Stimulated activated CD8-positive, alpha-beta memory T cell treated with anti-CD3 and anti-CD28 coated beads, Interleukin-15, amount 100 ng/mL, for 4 hours (primary cell): ENCODE measurements around the gene FAM24A.
A peak's percentile ranks its signal among the peaks of the same experiment; 100 is the strongest.

Experiments
- DNase-seq, 2 donors: peaks; one replicate each; pipeline ENCODE4 v3.0.0-alpha.2; 2020; ENCODE audit warnings: low read depth in 2 of 2

FAM24A gene

DNA sequence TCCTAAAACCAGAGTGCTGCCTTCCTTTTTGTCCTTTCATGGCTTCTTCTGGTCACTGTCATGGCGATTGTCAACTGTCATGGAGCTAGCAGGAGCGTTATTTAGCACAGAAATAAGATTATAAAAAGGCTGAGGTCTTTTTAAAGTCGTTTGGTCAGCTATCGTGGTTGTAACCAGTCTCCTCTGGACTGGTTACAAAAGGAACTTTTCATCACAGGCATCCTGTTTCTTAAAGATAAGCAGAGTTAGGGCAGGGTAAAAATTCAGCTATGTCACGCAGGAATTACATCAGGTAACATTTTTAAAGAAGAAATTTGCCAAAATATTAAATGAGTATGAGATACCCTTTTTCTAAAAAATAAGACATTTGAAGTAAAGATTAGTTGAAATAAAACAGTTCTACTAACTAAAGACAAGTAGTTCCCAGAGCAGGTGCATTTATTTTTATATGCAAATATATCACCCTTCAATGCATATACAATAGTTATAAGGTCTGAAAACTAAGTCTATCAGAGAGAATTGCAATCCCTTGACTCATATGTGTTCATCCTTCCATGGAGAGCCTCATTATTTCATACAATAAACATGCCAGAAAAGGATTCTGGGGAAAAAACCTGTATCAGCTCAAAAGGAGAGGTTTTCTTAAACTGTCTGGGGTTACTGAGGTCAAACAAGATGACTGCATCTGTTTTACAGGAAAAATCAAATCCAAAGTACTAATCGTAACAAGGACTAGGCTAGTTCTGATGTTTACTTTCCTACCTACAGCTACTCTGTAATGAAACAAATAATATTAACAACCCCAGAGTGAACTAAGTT lies 20.9 kb downstream of the FAM24A start:
- no peak for DNase-seq

DNA sequence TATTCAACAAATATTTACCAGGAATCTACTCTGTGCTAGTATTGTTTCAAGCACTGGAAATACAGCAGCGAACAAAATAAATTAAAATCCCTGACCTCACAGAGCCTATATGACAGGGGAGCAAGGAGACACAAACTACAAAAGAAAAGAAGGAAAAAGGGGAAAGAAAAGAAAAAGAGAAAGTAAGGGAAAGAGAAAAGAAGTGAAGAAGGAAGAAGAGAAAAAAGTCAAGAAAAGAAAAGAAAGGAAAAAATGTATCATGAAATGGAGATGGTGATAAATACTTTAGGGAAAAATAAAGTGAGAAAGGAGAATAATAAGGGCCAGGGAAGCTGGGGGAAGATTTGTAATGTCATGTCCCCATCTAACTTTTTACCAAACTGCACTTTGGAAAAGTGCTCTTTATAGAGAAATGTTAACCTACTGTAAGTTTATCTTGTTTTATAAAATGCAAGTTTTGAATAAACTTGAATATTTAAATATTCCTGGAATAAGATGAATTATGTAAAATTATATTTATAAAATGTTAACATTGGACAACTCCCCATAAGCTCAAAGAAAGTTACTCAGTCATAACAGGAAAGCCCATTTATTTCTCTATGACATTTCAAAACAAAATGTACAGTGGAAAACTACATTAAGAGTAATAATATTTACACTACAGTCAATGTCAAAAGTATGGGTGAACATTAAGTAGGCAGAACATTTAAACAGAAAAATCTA lies 28.9 kb downstream of the FAM24A start:
- no peak for DNase-seq

DNA sequence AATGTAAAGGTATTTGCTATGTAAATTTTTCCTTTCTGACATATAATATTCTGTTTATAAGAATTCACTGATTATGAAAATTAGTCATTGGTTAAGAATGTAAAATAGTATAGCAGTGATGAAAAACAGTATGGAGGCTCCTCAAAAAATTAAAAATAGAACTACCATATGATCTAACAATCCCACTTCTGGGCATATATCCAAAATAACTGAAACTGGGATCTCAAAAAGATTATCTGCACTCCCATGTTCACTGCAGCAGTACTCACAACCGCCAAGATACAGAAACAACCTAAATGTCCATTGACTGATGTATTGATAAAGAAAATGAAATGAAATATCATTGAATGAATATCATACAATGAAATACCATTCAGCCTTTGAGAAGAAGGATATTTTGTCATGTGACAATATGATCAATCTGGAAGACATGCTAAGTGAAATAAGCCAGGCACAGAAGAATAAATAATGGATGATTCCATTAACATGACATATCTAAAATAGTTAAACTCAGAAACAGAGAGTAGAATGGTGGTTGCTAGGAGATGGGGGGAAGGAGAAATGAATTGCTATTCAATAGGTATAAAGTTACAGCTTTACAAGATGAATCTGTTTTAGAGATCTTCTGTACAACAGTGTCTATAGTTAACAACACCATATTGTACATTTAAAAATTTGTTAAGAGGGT lies 29.6 kb downstream of the FAM24A start:
- no peak for DNase-seq

DNA sequence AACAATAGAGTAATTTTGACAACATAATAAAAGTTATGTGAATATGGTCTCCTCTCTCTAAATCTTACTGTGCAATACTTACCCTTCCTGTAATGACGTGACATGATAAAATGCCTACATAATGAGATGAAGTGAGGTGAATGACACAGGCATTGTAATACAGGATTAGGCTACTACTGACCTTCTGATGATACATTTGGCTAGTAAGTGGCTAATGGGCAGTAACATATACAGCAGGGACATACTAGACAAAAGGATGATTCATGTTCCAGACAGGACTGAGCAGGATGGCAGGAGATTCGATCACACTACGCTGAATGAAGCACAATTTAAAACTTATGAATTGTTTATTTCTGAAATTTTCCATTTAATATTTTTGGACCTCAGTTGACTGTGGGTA lies 38.9 kb downstream of the FAM24A start:
- no peak for DNase-seq

DNA sequence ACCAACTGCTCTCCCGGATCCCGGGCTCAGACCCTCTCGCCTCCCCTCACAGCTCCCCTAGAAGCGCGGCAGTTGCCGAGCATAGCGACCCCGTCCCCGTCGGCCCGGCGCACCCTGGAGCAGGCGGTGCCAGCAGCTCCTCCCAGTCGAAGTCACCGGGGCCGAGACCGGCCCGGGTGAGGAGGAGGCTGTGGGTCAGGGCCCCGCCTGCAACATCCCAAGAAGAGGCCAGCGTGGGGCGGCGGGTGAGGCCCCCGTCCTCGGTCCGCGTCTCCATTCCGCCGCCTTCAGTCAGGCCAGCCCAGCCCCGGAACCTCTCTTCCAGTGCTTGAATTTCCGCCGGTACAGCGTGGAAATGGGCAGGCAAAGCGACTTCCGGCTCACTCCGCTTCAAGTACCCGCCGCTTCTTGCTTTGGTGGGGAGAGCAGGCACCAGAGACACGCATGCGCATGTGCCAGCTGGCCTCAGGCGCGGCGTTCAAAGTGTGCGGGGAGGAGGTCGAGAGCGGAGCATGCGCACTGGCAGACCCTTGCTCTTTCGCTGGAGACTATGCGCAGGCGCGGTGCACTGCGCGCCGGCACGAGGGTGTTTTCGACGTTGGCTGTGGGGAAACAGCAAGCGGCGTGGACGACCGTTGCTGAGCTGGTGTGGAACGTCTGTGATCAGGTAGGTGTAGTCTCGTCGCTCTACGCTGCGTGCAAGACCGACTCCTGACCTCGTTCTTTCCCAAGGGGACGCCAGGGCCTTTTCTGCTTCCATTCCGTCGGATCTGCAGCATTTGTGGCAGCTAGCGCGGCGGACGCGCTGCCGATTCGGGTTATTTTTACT lies 43.7 kb downstream of the FAM24A start, which contains the start of gene C10orf88:
TSS of gene C10orf88 (minus strand) at position 326 of the 829 bp plus-strand sequence. CDS start at position 277, 49 bp downstream.
- DNase-seq: peak; percentile 97

DNA sequence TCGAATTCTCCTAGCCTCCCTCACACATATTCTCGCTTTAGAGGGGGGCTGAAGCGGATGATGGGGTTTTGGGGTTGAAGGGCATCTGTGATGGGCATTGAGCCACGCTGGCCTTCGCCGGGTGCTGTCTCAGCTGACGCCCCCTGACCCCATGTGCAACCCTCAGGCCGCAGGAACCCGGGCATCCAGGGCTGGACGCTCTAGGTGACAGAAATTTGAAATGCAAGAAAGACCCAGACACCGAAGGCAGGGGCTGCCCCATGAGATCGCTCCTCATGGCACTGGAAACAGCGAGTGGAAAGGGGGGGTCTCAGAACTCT lies 44.3 kb downstream of the FAM24A start:
- DNase-seq: no peak

DNA sequence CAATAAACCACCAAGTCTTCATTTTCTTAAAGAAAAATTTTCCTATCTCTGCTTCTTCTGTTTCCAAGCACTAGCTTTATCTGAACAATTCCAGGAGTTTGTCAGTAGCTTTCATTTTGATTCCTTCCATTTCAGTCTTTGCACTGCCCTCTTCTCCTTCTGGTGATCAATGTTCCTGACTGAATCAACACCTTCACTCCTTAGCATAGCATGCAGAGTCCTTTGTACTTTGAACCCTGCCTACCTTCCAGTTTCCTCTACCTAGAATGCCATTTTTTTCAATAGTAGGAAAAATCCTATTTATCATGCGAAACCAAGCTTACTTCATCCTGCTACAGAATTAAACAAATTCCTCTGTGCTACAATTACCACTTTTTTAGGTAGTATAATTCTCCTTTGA lies 45.5 kb downstream of the FAM24A start:
- DNase-seq: no peak

DNA sequence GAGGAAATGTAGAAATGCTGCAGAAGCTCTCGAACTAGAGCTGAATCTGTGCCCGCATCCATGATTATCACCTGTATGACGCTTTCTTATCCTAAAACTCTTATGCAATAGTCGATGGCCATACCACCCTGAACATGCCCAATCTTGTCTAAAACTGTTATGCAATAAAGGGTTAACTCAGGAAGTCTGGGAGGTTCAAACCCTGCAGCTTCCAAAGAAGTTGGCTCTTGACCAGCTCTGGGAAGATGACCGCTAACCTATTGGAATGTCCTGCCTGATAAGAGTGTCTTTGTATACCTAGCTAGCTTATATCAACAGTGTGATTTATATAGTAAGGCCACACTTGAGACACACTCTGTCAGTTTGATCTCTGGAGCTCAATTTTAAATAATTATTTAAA lies 47.1 kb downstream of the FAM24A start:
- no peak for DNase-seq

DNA sequence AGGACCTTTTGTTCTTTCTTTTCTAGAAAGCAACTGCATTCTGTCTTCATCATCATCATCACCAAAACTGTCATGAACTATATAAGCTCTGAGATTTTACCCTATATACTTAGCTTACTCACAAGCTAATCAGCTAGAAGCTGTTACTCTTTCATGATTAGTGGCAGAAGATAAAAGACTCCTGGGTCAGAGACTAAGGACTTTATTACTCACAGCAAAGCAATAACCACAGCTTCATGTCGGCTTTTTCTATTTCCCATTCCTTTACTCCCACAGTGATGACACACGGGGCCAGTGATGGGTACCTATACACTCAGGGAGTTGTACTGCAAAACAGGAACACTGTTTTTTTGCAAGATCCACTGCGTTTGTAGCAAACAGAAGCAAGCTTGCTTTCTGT lies 52.0 kb downstream of the FAM24A start:
- no peak for DNase-seq
